ENCODE measurements around the gene CAPS. TPM values are rescaled to one million over a fixed set of nuclear protein-coding genes. Genes with fewer than 3 reads are reported as not detected.

The CAPS gene
- total RNA-seq, 1 donor from 2014 or later, result 13.9 TPM

DNA sequence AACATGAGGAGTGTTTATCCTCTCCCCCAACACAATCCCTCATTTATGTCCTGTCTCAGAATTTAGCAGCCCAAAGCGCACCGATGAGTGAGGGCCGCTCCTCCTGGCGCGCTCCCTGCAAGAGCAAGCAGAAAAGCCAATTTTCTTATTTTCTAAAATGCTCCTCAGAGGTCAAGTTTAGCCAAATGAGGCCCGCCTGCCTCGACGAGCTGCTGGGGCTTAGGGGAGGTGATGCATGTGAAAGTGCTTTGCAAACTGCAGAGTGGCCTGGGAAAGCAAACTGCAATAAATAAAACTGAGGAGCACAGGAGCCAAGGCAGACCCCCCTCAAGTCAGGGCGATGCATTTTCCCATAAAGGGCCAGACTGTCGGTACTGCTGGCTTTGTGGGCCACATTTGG lies 29.0 kb downstream of the CAPS start:
- no peaks in the 10 kb centered on the region for H3K36me3 Mint-ChIP-seq
- H3K9me3 Mint-ChIP-seq, result no peaks in the 10 kb centered on the region
- H3K27ac Mint-ChIP-seq, result no peak overlapping the region
- TF ChIP-seq, protein P1, sequence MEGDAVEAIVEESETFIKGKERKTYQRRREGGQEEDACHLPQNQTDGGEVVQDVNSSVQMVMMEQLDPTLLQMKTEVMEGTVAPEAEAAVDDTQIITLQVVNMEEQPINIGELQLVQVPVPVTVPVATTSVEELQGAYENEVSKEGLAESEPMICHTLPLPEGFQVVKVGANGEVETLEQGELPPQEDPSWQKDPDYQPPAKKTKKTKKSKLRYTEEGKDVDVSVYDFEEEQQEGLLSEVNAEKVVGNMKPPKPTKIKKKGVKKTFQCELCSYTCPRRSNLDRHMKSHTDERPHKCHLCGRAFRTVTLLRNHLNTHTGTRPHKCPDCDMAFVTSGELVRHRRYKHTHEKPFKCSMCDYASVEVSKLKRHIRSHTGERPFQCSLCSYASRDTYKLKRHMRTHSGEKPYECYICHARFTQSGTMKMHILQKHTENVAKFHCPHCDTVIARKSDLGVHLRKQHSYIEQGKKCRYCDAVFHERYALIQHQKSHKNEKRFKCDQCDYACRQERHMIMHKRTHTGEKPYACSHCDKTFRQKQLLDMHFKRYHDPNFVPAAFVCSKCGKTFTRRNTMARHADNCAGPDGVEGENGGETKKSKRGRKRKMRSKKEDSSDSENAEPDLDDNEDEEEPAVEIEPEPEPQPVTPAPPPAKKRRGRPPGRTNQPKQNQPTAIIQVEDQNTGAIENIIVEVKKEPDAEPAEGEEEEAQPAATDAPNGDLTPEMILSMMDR (conservative IDR thresholded peaks at IDR 0.05), result no peak
- H3K4me3 Mint-ChIP-seq, result peak overlapping the region; percentile 9
- peaks cover 46% of the 10 kb centered on the region for H3K4me1 Mint-ChIP-seq (ENCODE audit: unreplicated experiment)
- no peak for DNase-seq (ENCODE audit: extremely low spot score, unreplicated experiment)
- no peaks in the 10 kb centered on the region for H3K27me3 Mint-ChIP-seq

DNA sequence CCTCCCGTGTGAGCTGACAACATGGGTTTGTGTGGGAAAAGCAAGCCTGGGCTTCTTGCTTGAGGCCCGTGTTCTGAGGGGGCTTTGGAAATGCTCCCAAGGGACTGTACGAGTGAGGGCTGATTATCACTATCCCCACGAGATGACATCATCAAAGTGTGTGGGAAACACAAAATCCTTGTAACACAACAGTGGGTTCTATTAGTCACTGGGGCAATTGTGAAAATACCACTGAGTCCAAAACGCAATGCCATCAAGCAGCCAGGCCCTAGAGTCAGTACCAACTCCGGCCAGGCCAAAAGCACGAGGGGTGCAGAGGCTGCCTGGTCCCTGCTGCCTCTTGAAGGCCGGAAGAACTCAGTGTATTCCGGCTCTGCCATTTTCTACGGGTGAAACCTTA lies 29.6 kb downstream of the CAPS start:
- Mint-ChIP-seq H3K36me3 (peaks cover 1% of the 10 kb centered on the region), H3K27me3 (no peaks in the 10 kb centered on the region), H3K4me3 (no peak overlapping the region), H3K27ac (no peak overlapping the region), H3K9me3 (no peaks in the 10 kb centered on the region), H3K4me1 (ENCODE audit: unreplicated experiment) (peaks cover 48% of the 10 kb centered on the region)
- TF ChIP-seq, protein P1 (conservative IDR thresholded peaks at IDR 0.05), result no peak
- DNase-seq (ENCODE audit: extremely low spot score, unreplicated experiment), result no peak

DNA sequence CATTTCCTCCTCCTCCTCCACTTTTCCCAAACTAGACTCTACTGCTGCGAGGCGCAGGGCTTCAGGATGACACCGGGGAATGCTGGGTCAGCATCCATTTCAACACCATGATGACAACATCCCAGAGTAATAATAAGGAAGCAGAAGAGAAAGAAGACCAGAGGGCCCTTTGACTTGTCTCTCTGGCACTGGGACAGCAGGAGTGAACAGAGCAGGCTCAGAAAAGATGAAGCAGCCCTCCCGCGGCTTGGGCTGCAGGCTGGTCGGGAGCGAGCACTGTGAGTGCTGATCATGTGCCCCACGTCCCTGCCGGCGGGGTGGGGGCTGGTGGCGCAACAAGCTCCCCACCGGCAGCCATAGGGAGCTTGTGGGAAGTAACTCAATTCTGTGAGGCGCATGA lies 33.4 kb downstream of the CAPS start:
- TF ChIP-seq, protein P1 (conservative IDR thresholded peaks at IDR 0.05), result no peak
- Mint-ChIP-seq H3K4me3 (peak overlapping the region; percentile 44), H3K4me1 (ENCODE audit: unreplicated experiment) (peaks cover 77% of the 10 kb centered on the region), H3K9me3 (no peaks in the 10 kb centered on the region), H3K27ac (peak overlapping the region; percentile 61), H3K36me3 (peaks cover 10% of the 10 kb centered on the region), H3K27me3 (no peaks in the 10 kb centered on the region)
- DNase-seq (ENCODE audit: extremely low spot score, unreplicated experiment), result no peak

DNA sequence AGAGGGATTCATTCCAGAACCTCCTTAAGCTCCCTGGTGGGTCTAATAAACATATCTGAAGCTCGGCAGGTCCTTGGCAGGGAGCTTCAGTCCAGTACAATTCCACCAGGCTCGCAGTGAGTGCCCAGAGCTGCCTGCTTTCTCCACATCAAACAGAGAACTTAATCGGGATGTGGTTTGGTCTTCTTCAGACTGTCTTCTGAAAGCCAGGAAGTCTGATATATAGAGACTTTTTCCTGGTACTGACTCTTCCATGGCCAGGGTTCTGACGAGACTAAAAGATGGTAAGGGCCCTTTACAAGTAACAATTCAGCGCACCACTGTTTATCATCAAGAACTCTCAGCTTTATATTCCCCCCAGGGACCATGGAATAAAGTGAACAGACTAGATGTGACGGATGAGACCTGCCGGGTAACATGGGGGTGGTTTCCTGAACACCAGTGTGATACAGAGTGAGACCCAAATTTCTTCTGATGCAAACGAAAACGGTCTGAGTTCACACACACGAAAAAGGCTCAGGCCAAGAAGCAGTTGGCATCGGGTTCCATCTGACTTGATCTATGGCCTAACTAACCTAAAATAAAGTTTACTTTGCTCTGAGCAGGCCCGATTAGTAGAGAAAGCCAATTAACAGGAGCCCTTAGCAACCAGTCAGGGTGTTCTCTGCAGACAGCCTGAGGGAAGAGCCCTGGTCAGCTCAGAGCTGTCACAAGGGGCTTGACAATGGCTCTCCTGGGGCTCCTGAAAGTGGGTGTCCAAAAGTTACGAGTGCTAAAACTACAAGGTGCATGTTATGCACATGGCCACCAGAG lies 34.9 kb downstream of the CAPS start:
- DNase-seq (ENCODE audit: extremely low spot score, unreplicated experiment), result no peak
- H3K27ac Mint-ChIP-seq, result peak overlapping the region; percentile 77
- H3K27me3 Mint-ChIP-seq, result no peaks in the 10 kb centered on the region
- peaks cover 10% of the 10 kb centered on the region for H3K36me3 Mint-ChIP-seq
- peak overlapping the region; percentile 60 for H3K4me3 Mint-ChIP-seq
- H3K9me3 Mint-ChIP-seq, result no peaks in the 10 kb centered on the region
- TF ChIP-seq, protein P1 (conservative IDR thresholded peaks at IDR 0.05), result no peak
- H3K4me1 Mint-ChIP-seq (ENCODE audit: unreplicated experiment), result peaks cover 80% of the 10 kb centered on the region

DNA sequence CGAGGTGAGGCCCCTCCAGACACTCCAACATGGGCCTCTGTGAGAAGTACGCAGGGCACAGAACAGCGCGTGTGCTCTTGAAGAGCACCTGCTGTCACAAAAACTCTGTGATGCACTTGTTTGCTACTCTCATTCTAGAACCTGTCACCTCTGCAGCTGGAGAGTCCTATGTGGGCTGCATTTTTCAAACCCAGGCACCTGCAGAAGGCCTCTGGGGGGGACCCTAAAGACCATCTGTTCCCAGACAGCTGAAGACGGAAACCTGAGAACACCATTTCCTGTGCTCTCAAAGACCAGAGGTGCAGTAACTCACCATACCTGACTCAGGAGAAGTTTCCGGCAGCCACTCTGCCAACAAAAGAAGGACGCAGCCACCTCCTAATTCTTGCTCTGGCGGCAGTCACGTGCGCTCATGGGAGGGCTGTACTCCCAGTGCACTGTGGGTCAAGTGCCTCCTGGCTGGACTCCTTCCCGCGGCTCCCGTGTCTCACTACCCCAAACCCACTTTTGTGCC lies 35.8 kb downstream of the CAPS start:
- Mint-ChIP-seq H3K4me1 (ENCODE audit: unreplicated experiment) (peaks cover 85% of the 10 kb centered on the region), H3K27me3 (no peaks in the 10 kb centered on the region), H3K36me3 (peaks cover 10% of the 10 kb centered on the region), H3K4me3 (no peak overlapping the region), H3K9me3 (no peaks in the 10 kb centered on the region), H3K27ac (peak overlapping the region; percentile 77)
- no peak for DNase-seq (ENCODE audit: extremely low spot score, unreplicated experiment)
- TF ChIP-seq, protein P1 (conservative IDR thresholded peaks at IDR 0.05), result no peak

All from type B pancreatic cell (in vitro differentiated cells).